Panc1 (cell line): ENCODE data around the gene DIP2C. TPM values are rescaled to one million over a fixed set of nuclear protein-coding genes. Genes with fewer than 3 reads are reported as not detected.

Experiments used
- ATAC-seq: fragments of 200-7000 bp; cut with Tn5 transposase; 2 replicates; pipeline ENCODE4 v1.9.1; 2020; ENCODE audit warnings: mild to moderate bottlenecking, moderate library complexity
- BruUV-seq: library from RNA; stranded (reverse); fragments of 400-500 nt; replicated peaks from 2 replicates; lab custom pipeline; 2021; lab: Mats Ljungman, UMichigan
- CTCF ChIA-PET: fragments of 300-600 bp; sonication (Branson Sonifier 250); formaldehyde crosslinking; loops from one replicate; lab custom pipeline; 2022; ENCODE audit warnings: antibody characterized with exemption; lab: Charles Lee
- POLR2A ChIA-PET: fragments of 300-600 bp; sonication (Branson Sonifier 250); formaldehyde crosslinking; loops from one replicate; lab custom pipeline; 2022; ENCODE audit warnings: antibody characterized with exemption; lab: Charles Lee
- DNase-seq: peaks from one replicate; pipeline ENCODE4 v3.0.0-alpha.2; 2010; ENCODE audit warnings: low read depth, low spot score
- H3K27ac ChIP-seq: 2 replicates; pipeline ENCODE4 v1.5.1; 2011; ENCODE audit warnings: mild to moderate bottlenecking, low read length, inconsistent platforms
- H3K27me3 ChIP-seq: fragments of 200-500 bp; sonication (Bioruptor generic); 2 replicates; pipeline ENCODE4 v1.6.0; 2014; ENCODE audit warnings: low read length, inconsistent platforms; ENCODE audit not compliant: control insufficient read depth, insufficient read depth
- H3K36me3 ChIP-seq: fragments of 200-500 bp; sonication (Bioruptor generic); 2 replicates; pipeline ENCODE4 v1.5.1; 2014; ENCODE audit warnings: inconsistent platforms, mild to moderate bottlenecking, low read length, moderate library complexity; ENCODE audit not compliant: control insufficient read depth, insufficient read depth
- H3K4me1 ChIP-seq: 2 replicates; pipeline ENCODE4 v1.5.1; 2011; ENCODE audit warnings: inconsistent platforms, mild to moderate bottlenecking, low read length, moderate library complexity; ENCODE audit not compliant: control insufficient read depth, insufficient read depth
- H3K4me3 ChIP-seq, 2 experiments: 2 replicates each; pipeline ENCODE4 v1.5.1; 2011 to 2012; ENCODE audit warnings: low read depth in 2 of 2, low read length in 2 of 2, mild to moderate bottlenecking in 2 of 2, inconsistent platforms in 1 of 2, moderate library complexity in 1 of 2
- H3K9me3 ChIP-seq: fragments of 200-500 bp; sonication (Bioruptor generic); 2 replicates; pipeline ENCODE4 v1.5.1; 2014; ENCODE audit warnings: low read depth, mild to moderate bottlenecking, inconsistent platforms, low read length, moderate library complexity; ENCODE audit not compliant: control insufficient read depth, insufficient read depth
- POLR2AphosphoS5 ChIP-seq: IDR thresholded peaks from 2 replicates; pipeline ENCODE4 v1.6.1; 2012; ENCODE audit warnings: mild to moderate bottlenecking, low read depth, low read length, moderate library complexity
- SIN3A ChIP-seq: IDR thresholded peaks from 2 replicates; pipeline ENCODE4 v1.6.1; 2012; ENCODE audit warnings: low read depth, mild to moderate bottlenecking, low read length, moderate library complexity, borderline replicate concordance; ENCODE audit not compliant: insufficient read depth
- TCF7L2 ChIP-seq: IDR thresholded peaks from 2 replicates; pipeline ENCODE4 v1.6.1; 2011; ENCODE audit warnings: mild to moderate bottlenecking, low read depth, low read length, inconsistent platforms
- in situ Hi-C: cut with HindIII; loops from 2 replicates; pipeline ENCODE4 v1.10.0; 2016; ENCODE audit warnings: low sequenced_read_pairs, low pct_unique_long_range_greater_than_20kb
- intact Hi-C: fragments of 100-400 bp; cut with micrococcal nuclease; formaldehyde crosslinking; loops from one replicate; pipeline ENCODE4 v1.10.0; 2022; ENCODE audit not compliant: unreplicated experiment
- total RNA-seq: library from RNA; stranded (reverse); gene quantifications from one replicate; pipeline ENCODE4 v1.2.1, GENCODE V29; 2021; ENCODE audit not compliant: unreplicated experiment
- TF ChIP-seq, protein P1 (sequence below): fragments of 450-650 bp; IDR thresholded peaks from 2 replicates; pipeline ENCODE4 v1.5.1; 2017; ENCODE audit warnings: mild to moderate bottlenecking
- TF ChIP-seq, protein P2 (sequence below), 2 experiments: IDR thresholded peaks; 2 replicates each; pipeline ENCODE4 v1.6.1; 2011 to 2012; ENCODE audit warnings: low read depth in 2 of 2, control low read depth in 1 of 2, low read length in 1 of 2, mild to moderate bottlenecking in 1 of 2, moderate library complexity in 1 of 2; ENCODE audit not compliant: insufficient read depth in 1 of 2

The DIP2C gene
- total RNA-seq, 1 experiment from 2014 or later = 13.2 TPM

DNA sequence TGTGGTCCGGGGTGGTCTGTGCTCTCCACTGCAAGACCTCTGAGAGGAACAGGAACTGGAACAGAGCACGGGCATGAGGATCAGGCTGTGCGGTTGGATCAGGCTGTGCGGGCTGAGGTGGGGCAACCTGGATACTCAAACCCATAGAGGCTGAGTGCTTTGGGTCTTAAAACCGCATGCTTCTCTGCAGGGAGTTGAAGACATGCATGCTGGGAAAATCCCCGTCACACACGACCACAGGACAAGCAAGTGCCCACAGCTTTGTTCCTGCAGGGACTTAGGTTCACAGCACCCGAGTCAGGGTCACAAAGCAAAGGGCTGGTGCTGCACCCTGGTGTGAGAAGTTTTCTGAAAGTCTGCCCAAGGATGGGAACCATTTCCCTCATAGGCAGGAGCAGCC is 333.0 kb downstream of the DIP2C start:
- no peak for ATAC-seq
- Histone ChIP-seq H3K4me1 (no peaks in the 10 kb centered on the region), H3K27me3 (no peaks in the 10 kb centered on the region), H3K27ac (no peak overlapping the region), H3K9me3 (no peaks in the 10 kb centered on the region), H3K36me3 (no peaks in the 10 kb centered on the region), H3K4me3 (no peak overlapping the region)
- POLR2A ChIA-PET = no interaction called here
- TF ChIP-seq, protein P1, sequence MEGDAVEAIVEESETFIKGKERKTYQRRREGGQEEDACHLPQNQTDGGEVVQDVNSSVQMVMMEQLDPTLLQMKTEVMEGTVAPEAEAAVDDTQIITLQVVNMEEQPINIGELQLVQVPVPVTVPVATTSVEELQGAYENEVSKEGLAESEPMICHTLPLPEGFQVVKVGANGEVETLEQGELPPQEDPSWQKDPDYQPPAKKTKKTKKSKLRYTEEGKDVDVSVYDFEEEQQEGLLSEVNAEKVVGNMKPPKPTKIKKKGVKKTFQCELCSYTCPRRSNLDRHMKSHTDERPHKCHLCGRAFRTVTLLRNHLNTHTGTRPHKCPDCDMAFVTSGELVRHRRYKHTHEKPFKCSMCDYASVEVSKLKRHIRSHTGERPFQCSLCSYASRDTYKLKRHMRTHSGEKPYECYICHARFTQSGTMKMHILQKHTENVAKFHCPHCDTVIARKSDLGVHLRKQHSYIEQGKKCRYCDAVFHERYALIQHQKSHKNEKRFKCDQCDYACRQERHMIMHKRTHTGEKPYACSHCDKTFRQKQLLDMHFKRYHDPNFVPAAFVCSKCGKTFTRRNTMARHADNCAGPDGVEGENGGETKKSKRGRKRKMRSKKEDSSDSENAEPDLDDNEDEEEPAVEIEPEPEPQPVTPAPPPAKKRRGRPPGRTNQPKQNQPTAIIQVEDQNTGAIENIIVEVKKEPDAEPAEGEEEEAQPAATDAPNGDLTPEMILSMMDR = no peak
- no peak for TF ChIP-seq SIN3A
- no peak for TF ChIP-seq TCF7L2
- TF ChIP-seq, protein P2, sequence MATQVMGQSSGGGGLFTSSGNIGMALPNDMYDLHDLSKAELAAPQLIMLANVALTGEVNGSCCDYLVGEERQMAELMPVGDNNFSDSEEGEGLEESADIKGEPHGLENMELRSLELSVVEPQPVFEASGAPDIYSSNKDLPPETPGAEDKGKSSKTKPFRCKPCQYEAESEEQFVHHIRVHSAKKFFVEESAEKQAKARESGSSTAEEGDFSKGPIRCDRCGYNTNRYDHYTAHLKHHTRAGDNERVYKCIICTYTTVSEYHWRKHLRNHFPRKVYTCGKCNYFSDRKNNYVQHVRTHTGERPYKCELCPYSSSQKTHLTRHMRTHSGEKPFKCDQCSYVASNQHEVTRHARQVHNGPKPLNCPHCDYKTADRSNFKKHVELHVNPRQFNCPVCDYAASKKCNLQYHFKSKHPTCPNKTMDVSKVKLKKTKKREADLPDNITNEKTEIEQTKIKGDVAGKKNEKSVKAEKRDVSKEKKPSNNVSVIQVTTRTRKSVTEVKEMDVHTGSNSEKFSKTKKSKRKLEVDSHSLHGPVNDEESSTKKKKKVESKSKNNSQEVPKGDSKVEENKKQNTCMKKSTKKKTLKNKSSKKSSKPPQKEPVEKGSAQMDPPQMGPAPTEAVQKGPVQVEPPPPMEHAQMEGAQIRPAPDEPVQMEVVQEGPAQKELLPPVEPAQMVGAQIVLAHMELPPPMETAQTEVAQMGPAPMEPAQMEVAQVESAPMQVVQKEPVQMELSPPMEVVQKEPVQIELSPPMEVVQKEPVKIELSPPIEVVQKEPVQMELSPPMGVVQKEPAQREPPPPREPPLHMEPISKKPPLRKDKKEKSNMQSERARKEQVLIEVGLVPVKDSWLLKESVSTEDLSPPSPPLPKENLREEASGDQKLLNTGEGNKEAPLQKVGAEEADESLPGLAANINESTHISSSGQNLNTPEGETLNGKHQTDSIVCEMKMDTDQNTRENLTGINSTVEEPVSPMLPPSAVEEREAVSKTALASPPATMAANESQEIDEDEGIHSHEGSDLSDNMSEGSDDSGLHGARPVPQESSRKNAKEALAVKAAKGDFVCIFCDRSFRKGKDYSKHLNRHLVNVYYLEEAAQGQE (IDR thresholded peaks at IDR 0.05; ENCODE audit: insufficient read depth in 1 of 2, low read depth in 2 of 2, low read length in 1 of 2) = no peak
- no peak for TF ChIP-seq POLR2AphosphoS5
- BruUV-seq = no TSS peak
- intact Hi-C loops = no loop called here
- CTCF ChIA-PET = no interaction called here
- no peak for DNase-seq
- in situ Hi-C loops = no loop called here

DNA sequence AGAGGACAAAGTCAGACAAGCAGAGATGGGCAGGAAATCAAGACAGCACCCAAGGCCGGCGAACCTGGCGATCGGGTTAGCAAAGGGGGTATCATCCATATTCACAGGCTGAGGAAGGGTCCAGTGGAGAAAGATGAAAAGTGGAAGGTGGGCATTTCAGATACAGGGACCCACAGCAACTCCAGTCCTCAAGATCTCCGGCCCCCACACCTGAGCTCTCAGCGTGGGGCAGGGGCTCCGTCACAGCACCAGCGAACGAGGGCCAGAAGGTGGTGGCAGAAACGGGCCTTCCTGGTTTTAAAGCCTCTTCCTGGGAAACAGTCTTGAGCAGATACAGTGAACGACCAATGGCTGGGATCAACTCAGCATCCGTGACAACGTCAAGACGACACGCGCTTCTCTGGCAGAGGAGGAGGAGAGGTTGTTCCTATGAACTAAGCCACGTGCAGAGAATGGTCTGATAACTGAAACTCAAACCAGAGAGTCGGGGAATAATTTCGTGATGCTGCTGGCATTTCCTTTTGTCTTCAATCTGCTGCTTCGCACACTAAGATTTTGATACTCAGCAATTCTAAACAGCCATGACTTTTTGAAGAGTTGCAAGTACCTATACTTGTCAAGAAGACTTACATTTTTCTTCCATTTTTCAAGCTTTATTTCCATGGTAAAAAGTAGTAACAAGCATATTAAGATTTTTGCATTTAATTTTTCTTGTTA is 334.4 kb downstream of the DIP2C start:
- BruUV-seq = no TSS peak
- H3K36me3 ChIP-seq = no peaks in the 10 kb centered on the region
- intact Hi-C loops = no loop called here

More for the DNA sequence above, 334.4 kb downstream of the DIP2C start:
- in situ Hi-C loops = no loop called here
- Histone ChIP-seq H3K9me3 (no peaks in the 10 kb centered on the region), H3K27ac (no peak overlapping the region), H3K27me3 (no peaks in the 10 kb centered on the region), H3K4me1 (no peaks in the 10 kb centered on the region), H3K4me3 (no peak overlapping the region)
- no peak for DNase-seq
- POLR2A ChIA-PET = no interaction called here
- TF ChIP-seq TCF7L2 = no peak
- TF ChIP-seq, protein P1 = no peak
- TF ChIP-seq POLR2AphosphoS5 = no peak
- no peak for TF ChIP-seq SIN3A
- TF ChIP-seq, protein P2 (IDR thresholded peaks at IDR 0.05; ENCODE audit: insufficient read depth in 1 of 2, low read depth in 2 of 2, low read length in 1 of 2) = no peak
- ATAC-seq = no peak
- CTCF ChIA-PET = no interaction called here
